ENCODE data around the gene IFNGR1. TPM values are rescaled to one million over a fixed set of nuclear protein-coding genes. Genes with fewer than 3 reads are reported as not detected.
"Not testable (repeated sequence)": the region's sequence is repeated elsewhere in the genome, so short reads cannot be mapped to it uniquely, and the experiment has no call there.

IFNGR1 gene
- total RNA-seq, 2 experiments from 2014 or later: 18.4 to 18.7 TPM

- CTCF ChIA-PET: interaction anchor here (1.3 kb wide), 1 partner anchor 424 kb away, joined by 3 read pairs; no protein-coding TSS in a partner anchor
Measured at GRCh38 chr6:137216875-137217553, 2.2 kb downstream of the IFNGR1 start.

GRCh38 chr6:137216106-137216505 is 3.1 kb downstream of the IFNGR1 start:
- ChIA-PET CTCF (no interaction called here), POLR2A (no interaction called here)

More at GRCh38 chr6:137216875-137217553, 2.2 kb downstream of the IFNGR1 start:
- POLR2A ChIA-PET: interaction anchor here (0.6 kb wide), 1 partner anchor 16 kb away, joined by 3 read pairs; no protein-coding TSS in a partner anchor

GRCh38 chr6:137215630-137216029 is 3.6 kb downstream of the IFNGR1 start:
- POLR2A ChIA-PET, CTCF ChIA-PET: not testable (repeated sequence)

- CTCF ChIA-PET: no interaction called here
- POLR2A ChIA-PET: no interaction called here
Measured at GRCh38 chr6:137214931-137215330, 4.3 kb downstream of the IFNGR1 start.

- CTCF ChIA-PET: interaction anchor here (0.5 kb wide), 1 partner anchor 20 kb away, joined by 3 read pairs; no protein-coding TSS in a partner anchor
- POLR2A ChIA-PET: no interaction called here
Measured at GRCh38 chr6:137213813-137214212, 5.4 kb downstream of the IFNGR1 start.

GRCh38 chr6:137213331-137213740 is 5.8 kb downstream of the IFNGR1 start:
- CTCF ChIA-PET: interaction anchor here (0.5 kb wide), 1 partner anchor 19 kb away, joined by 3 read pairs; no protein-coding TSS in a partner anchor
- POLR2A ChIA-PET: no interaction called here

GRCh38 chr6:137211910-137212309 is 7.3 kb downstream of the IFNGR1 start:
- CTCF ChIA-PET: no interaction called here
- POLR2A ChIA-PET: no interaction called here

GRCh38 chr6:137210903-137211302 is 8.3 kb downstream of the IFNGR1 start:
- POLR2A ChIA-PET: no interaction called here
- CTCF ChIA-PET: no interaction called here

- CTCF ChIA-PET: no interaction called here
Measured at GRCh38 chr6:137208279-137208678, 10.9 kb downstream of the IFNGR1 start.

GRCh38 chr6:137207457-137207856 is 11.7 kb downstream of the IFNGR1 start:
- POLR2A ChIA-PET, CTCF ChIA-PET: not testable (repeated sequence)

More at GRCh38 chr6:137208279-137208678, 10.9 kb downstream of the IFNGR1 start:
- POLR2A ChIA-PET: no interaction called here

GRCh38 chr6:137206577-137206976 is 12.6 kb downstream of the IFNGR1 start:
- CTCF ChIA-PET: no interaction called here
- POLR2A ChIA-PET: interaction anchor here (0.6 kb wide), 1 partner anchor 37 kb away, joined by 3 read pairs; no protein-coding TSS in a partner anchor

GRCh38 chr6:137203256-137203655 is 15.9 kb downstream of the IFNGR1 start:
- CTCF ChIA-PET: no interaction called here
- POLR2A ChIA-PET: no interaction called here

- ChIA-PET POLR2A (no interaction called here), CTCF (no interaction called here)
Measured at GRCh38 chr6:137202078-137202477, 17.1 kb downstream of the IFNGR1 start.

GRCh38 chr6:137201006-137201405 is 18.2 kb downstream of the IFNGR1 start:
- ChIA-PET POLR2A (no interaction called here), CTCF (no interaction called here)

- ChIA-PET CTCF (no interaction called here), POLR2A (no interaction called here)
Measured at GRCh38 chr6:137200288-137200687, 18.9 kb downstream of the IFNGR1 start.

- ChIA-PET POLR2A (no interaction called here), CTCF (no interaction called here)
Measured at GRCh38 chr6:137197684-137198645, 21.2 kb downstream of the IFNGR1 start.

- CTCF ChIA-PET: interaction anchor here (0.6 to 0.7 kb wide), 2 partner anchors 20 to 30 kb away, joined by 3 read pairs; no protein-coding TSS in a partner anchor
- POLR2A ChIA-PET: no interaction called here
Measured at GRCh38 chr6:137193256-137194070, 25.7 kb downstream of the IFNGR1 start.

GRCh38 chr6:137192821-137193220 is 26.4 kb downstream of the IFNGR1 start:
- ChIA-PET CTCF (no interaction called here), POLR2A (no interaction called here)

- POLR2A ChIA-PET: no interaction called here
Measured at GRCh38 chr6:137191670-137192069, 27.5 kb downstream of the IFNGR1 start.

GRCh38 chr6:137191236-137191635 is 27.9 kb downstream of the IFNGR1 start:
- ChIA-PET CTCF (no interaction called here), POLR2A (no interaction called here)

More at GRCh38 chr6:137191670-137192069, 27.5 kb downstream of the IFNGR1 start:
- CTCF ChIA-PET: interaction anchor here (0.7 kb wide), 1 partner anchor 28 kb away, joined by 3 read pairs; no protein-coding TSS in a partner anchor

Measured in activated CD8-positive, alpha-beta memory T cell treated with anti-CD3 and anti-CD28 coated beads for 36 hours (primary cell).